B cell (primary cell): ENCODE results near the gene TECPR2. TPM values are rescaled to one million over a fixed set of nuclear protein-coding genes. Genes with fewer than 3 reads are reported as not detected.

Source experiments
- ATAC-seq: fragments of 200-7000 bp; cut with Tn5 transposase; one replicate; pipeline ENCODE4 v1.10.0; 2021; ENCODE audit warnings: low read depth, mild to moderate bottlenecking, moderate number of reproducible peaks, moderate library complexity
- CTCF ChIA-PET: fragments of 350-600 bp; sonication (Branson Sonifier 250); formaldehyde crosslinking; loops from one replicate; lab custom pipeline; 2021; ENCODE audit warnings: antibody characterized with exemption, inconsistent platforms; lab: Charles Lee
- POLR2A ChIA-PET: fragments of 350-600 bp; sonication (Branson Sonifier 250); formaldehyde crosslinking; loops from one replicate; lab custom pipeline; 2021; ENCODE audit warnings: antibody characterized with exemption; lab: Charles Lee
- DNase-seq: peaks from one replicate; pipeline ENCODE4 v3.0.0; 2013
- H2AFZ ChIP-seq: 2 replicates; pipeline ENCODE4 v1.6.1; 2012; ENCODE audit warnings: mild to moderate bottlenecking, low read depth, low read length; ENCODE audit not compliant: insufficient read depth, poor library complexity, severe bottlenecking
- H3K27ac ChIP-seq, 2 donors: 1 replicate in 1 of 2; 2 replicates in 1 of 2; pipeline ENCODE4 v1.5.1; 2012 to 2013; ENCODE audit warnings: low read length in 2 of 2, mild to moderate bottlenecking in 2 of 2, moderate library complexity in 1 of 2
- H3K27me3 ChIP-seq, 4 experiments: fragments of 200-600 bp in 1 of 4; sonication (generic) in 1 of 4; replicated peaks in 1 of 4; 1 replicate in 2 of 4; 2 replicates in 2 of 4; pipeline versions ENCODE4 v1.6.1 to v1.7.0; 2013 to 2016; ENCODE audit warnings: low read length in 3 of 4, mild to moderate bottlenecking in 2 of 4, mixed read lengths in 1 of 4, moderate library complexity in 1 of 4; ENCODE audit not compliant: insufficient read depth in 4 of 4, control insufficient read depth in 3 of 4; ENCODE audit errors: control extremely low read depth in 1 of 4
- H3K36me3 ChIP-seq, 2 experiments: replicated peaks in 1 of 2; 1 replicate in 1 of 2; 2 replicates in 1 of 2; pipeline versions ENCODE4 v1.6.1 to v1.7.1; 2013; ENCODE audit warnings: low read length in 1 of 2; ENCODE audit not compliant: insufficient read depth in 2 of 2, control insufficient read depth in 1 of 2; ENCODE audit errors: control extremely low read depth in 1 of 2, extremely low read depth in 1 of 2
- H3K4me1 ChIP-seq, 2 donors: fragments of 200-600 bp in 1 of 2; sonication (generic) in 1 of 2; 1 replicate in 1 of 2; 2 replicates in 1 of 2; pipeline versions ENCODE4 v1.5.1 to v1.6.1; 2013 to 2017; ENCODE audit warnings: low read length in 2 of 2; ENCODE audit not compliant: control insufficient read depth in 2 of 2, insufficient read depth in 2 of 2
- H3K4me2 ChIP-seq: replicated peaks from 2 replicates; pipeline ENCODE3; 2012; ENCODE audit warnings: mild to moderate bottlenecking, low read depth, low read length; ENCODE audit not compliant: poor library complexity, severe bottlenecking
- H3K4me3 ChIP-seq, 5 experiments: fragments of 200-600 bp in 1 of 5; sonication (generic) in 1 of 5; 1 replicate in 3 of 5; 2 replicates in 2 of 5; pipeline versions ENCODE4 v1.5.1 to v1.7.0; 2011 to 2016; ENCODE audit warnings: low read length in 4 of 5, mild to moderate bottlenecking in 4 of 5, low read depth in 2 of 5, control low read depth in 1 of 5, moderate library complexity in 1 of 5; ENCODE audit not compliant: insufficient read depth in 1 of 5; ENCODE audit errors: control extremely low read depth in 1 of 5, extremely low read depth in 1 of 5
- H3K79me2 ChIP-seq: fragments of 200-600 bp; sonication (generic); one replicate; pipeline ENCODE4 v1.6.0; 2016; ENCODE audit warnings: low read length; ENCODE audit not compliant: control insufficient read depth, insufficient read depth
- H3K9ac ChIP-seq: fragments of 200-600 bp; sonication (generic); 2 replicates; pipeline ENCODE4 v1.6.1; 2017; ENCODE audit warnings: mild to moderate bottlenecking, low read length, moderate library complexity
- H3K9me3 ChIP-seq, 3 donors: one replicate each; pipeline versions ENCODE4 v1.6.1 to v1.7.1; 2013; ENCODE audit warnings: low read length in 2 of 3; ENCODE audit not compliant: control insufficient read depth in 2 of 3, insufficient read depth in 1 of 3; ENCODE audit errors: control extremely low read depth in 1 of 3
- H4K20me1 ChIP-seq: 2 replicates; pipeline ENCODE4 v1.6.0; 2012; ENCODE audit warnings: mild to moderate bottlenecking, low read length; ENCODE audit not compliant: insufficient read depth, control insufficient read depth, poor library complexity, severe bottlenecking
- H3K27ac Mint-ChIP-seq: one replicate; pipeline ENCODE4 v1.8.0; 2021; ENCODE audit warnings: mixed read lengths
- H3K27me3 Mint-ChIP-seq: one replicate; pipeline ENCODE4 v1.8.0; 2021; ENCODE audit warnings: mixed read lengths
- H3K4me1 Mint-ChIP-seq: one replicate; pipeline ENCODE4 v1.8.0; 2021; ENCODE audit warnings: mixed read lengths
- H3K4me3 Mint-ChIP-seq: one replicate; pipeline ENCODE4 v1.8.0; 2021; ENCODE audit warnings: mixed read lengths
- H3K9me3 Mint-ChIP-seq: one replicate; pipeline ENCODE4 v1.8.0; 2022; ENCODE audit warnings: mixed read lengths; ENCODE audit not compliant: insufficient read depth
- EZH2 ChIP-seq: IDR thresholded peaks from 2 replicates; pipeline ENCODE4 v1.6.1; 2012; ENCODE audit warnings: borderline replicate concordance, low read depth, mild to moderate bottlenecking, moderate library complexity, low read length; ENCODE audit not compliant: insufficient read depth, poor library complexity, severe bottlenecking
- WGBS: methylation state at CpG from one replicate; pipeline ENCODE4 v1.1.5; 2013; ENCODE audit warnings: missing lambda C conversion rate; ENCODE audit not compliant: insufficient coverage; 5-methylcytosine and 5-hydroxymethylcytosine counted together
- intact Hi-C: fragments of 100-400 bp; cut with micrococcal nuclease; formaldehyde crosslinking; loops from one replicate; pipeline ENCODE4 v1.10.0; 2022
- polyA plus RNA-seq: library from polyadenylated mRNA; depleted of rRNA; stranded (reverse); fragments of >200 nt; gene quantifications from 2 replicates; pipeline ENCODE4 v1.2.3, GENCODE V29; 2012
- total RNA-seq, 2 donors: library from RNA; stranded (reverse); fragments of 120-200 nt in 1 of 2; gene quantifications; 1 replicate in 1 of 2; 2 replicates in 1 of 2; pipeline versions ENCODE4 v1.2.3 to v1.2.4, GENCODE V29; 2013 to 2022
- TF ChIP-seq, protein P1 (sequence below): fragments of 200-600 bp; IDR thresholded peaks from one replicate; pipeline ENCODE4 v1.8.0; 2022; ENCODE audit warnings: antibody characterized with exemption, mild to moderate bottlenecking

The TECPR2 gene
- total and polyA plus RNA-seq, 2 donors (not counting 1 experiment from before 2014, with no cell fraction given) = 4.7 to 10.8 TPM

DNA sequence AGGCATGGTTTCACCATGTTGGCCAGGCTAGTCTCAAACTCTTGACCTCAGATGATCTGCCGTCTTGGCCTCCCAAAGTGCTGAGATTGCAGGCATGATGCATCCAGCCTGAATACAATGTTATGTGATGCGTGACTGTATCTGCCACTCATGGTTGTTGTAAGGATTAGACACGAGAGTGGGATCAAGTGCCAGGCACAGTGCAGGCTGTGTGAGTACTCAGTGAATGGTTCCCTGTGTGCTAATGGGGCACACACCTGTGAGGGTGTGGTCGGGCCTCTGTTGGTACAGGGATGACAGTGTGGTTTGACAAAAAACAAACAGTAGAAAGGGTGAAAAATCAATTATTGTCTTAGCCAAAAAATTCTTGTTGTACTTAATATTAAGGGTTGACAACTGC is 61.8 kb downstream of the TECPR2 start:
- Histone ChIP-seq H2AFZ (no peak overlapping the region), H3K4me3 (no peak overlapping the region), H3K4me1 (no peaks in the 10 kb centered on the region), H3K27me3 (no peaks in the 10 kb centered on the region), H3K9me3 (no peaks in the 10 kb centered on the region), H4K20me1 (no peaks in the 10 kb centered on the region), H3K36me3 (peaks cover 0 to 9% of the 10 kb centered on the region in 2 experiments), H3K27ac (no peak overlapping the region), H3K4me2 (no peak overlapping the region), H3K79me2 (no peaks in the 10 kb centered on the region), H3K9ac (no peak overlapping the region)
- whole genome bisulfite sequencing = 95% methylated on average over 3 of the region's 4 CpGs
- intact Hi-C loops = no loop called here
- DNase-seq (no peak), ATAC-seq (no peak)
- ChIA-PET CTCF (no interaction called here), POLR2A (no interaction called here)
- H3K9me3 Mint-ChIP-seq = no peaks in the 10 kb centered on the region
- no peaks in the 10 kb centered on the region for H3K27me3 Mint-ChIP-seq
- no peaks in the 10 kb centered on the region for H3K4me1 Mint-ChIP-seq
- no peak for TF ChIP-seq EZH2
- TF ChIP-seq, protein P1, sequence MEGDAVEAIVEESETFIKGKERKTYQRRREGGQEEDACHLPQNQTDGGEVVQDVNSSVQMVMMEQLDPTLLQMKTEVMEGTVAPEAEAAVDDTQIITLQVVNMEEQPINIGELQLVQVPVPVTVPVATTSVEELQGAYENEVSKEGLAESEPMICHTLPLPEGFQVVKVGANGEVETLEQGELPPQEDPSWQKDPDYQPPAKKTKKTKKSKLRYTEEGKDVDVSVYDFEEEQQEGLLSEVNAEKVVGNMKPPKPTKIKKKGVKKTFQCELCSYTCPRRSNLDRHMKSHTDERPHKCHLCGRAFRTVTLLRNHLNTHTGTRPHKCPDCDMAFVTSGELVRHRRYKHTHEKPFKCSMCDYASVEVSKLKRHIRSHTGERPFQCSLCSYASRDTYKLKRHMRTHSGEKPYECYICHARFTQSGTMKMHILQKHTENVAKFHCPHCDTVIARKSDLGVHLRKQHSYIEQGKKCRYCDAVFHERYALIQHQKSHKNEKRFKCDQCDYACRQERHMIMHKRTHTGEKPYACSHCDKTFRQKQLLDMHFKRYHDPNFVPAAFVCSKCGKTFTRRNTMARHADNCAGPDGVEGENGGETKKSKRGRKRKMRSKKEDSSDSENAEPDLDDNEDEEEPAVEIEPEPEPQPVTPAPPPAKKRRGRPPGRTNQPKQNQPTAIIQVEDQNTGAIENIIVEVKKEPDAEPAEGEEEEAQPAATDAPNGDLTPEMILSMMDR = no peak
- H3K4me3 Mint-ChIP-seq = no peak overlapping the region
- H3K27ac Mint-ChIP-seq = no peak overlapping the region

DNA sequence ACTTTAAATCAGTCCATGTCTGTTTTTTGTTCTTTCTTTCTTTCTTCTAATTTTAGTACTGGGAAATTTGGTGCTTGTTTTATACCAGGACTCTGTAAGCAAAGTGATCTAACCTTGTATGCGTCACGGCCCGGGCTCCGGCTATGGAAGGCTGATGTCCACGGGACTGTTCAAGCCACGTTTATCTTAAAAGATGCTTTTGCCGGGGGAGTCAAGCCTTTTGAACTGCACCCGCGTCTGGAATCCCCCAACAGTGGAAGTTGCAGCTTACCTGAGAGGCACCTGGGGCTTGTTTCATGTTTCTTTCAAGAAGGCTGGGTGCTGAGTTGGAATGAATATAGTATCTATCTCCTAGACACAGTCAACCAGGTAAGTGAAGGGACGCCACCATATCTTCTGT is 62.2 kb downstream of the TECPR2 start:
- ATAC-seq (no peak), DNase-seq (no peak)
- Histone ChIP-seq H3K27me3 (no peaks in the 10 kb centered on the region), H3K36me3 (peaks cover 1 to 7% of the 10 kb centered on the region in 2 experiments), H3K4me3 (no peak overlapping the region), H3K4me2 (no peak overlapping the region), H3K9me3 (no peaks in the 10 kb centered on the region), H3K4me1 (no peaks in the 10 kb centered on the region), H3K9ac (no peak overlapping the region), H4K20me1 (no peaks in the 10 kb centered on the region), H3K79me2 (no peaks in the 10 kb centered on the region), H2AFZ (no peak overlapping the region), H3K27ac (no peak overlapping the region)
- H3K4me3 Mint-ChIP-seq = no peak overlapping the region
- CTCF ChIA-PET = no interaction called here
- intact Hi-C loops = no loop called here
- H3K4me1 Mint-ChIP-seq = no peaks in the 10 kb centered on the region
- TF ChIP-seq EZH2 = no peak
- TF ChIP-seq, protein P1 = no peak
- H3K27me3 Mint-ChIP-seq = no peaks in the 10 kb centered on the region
- POLR2A ChIA-PET = no interaction called here
- no peaks in the 10 kb centered on the region for H3K9me3 Mint-ChIP-seq
- 95% methylated on average over 6 of the region's 10 CpGs for WGBS
- H3K27ac Mint-ChIP-seq = no peak overlapping the region
